HFF-Myc (cell line): ENCODE results near the gene SEPTIN3.
"Not testable (repeated sequence)": the region's sequence is repeated elsewhere in the genome, so short reads cannot be mapped to it uniquely, and the experiment has no call there.

Experiments used
- DNase-seq: peaks from one replicate; pipeline ENCODE4 v3.0.0-alpha.2; 2011; ENCODE audit warnings: low read depth; ENCODE audit errors: extremely low read depth
- H3K4me3 ChIP-seq: replicated peaks from 2 replicates; pipeline ENCODE4 v1.5.1; 2011; ENCODE audit warnings: low read depth, mild to moderate bottlenecking, control low read depth, low read length
- TF ChIP-seq, protein P1 (sequence below): IDR thresholded peaks from 2 replicates; pipeline ENCODE4 v1.5.1; 2012; ENCODE audit warnings: mild to moderate bottlenecking, low read depth, low read length, control low read depth; ENCODE audit errors: missing control alignments

SEPTIN3 gene

DNA sequence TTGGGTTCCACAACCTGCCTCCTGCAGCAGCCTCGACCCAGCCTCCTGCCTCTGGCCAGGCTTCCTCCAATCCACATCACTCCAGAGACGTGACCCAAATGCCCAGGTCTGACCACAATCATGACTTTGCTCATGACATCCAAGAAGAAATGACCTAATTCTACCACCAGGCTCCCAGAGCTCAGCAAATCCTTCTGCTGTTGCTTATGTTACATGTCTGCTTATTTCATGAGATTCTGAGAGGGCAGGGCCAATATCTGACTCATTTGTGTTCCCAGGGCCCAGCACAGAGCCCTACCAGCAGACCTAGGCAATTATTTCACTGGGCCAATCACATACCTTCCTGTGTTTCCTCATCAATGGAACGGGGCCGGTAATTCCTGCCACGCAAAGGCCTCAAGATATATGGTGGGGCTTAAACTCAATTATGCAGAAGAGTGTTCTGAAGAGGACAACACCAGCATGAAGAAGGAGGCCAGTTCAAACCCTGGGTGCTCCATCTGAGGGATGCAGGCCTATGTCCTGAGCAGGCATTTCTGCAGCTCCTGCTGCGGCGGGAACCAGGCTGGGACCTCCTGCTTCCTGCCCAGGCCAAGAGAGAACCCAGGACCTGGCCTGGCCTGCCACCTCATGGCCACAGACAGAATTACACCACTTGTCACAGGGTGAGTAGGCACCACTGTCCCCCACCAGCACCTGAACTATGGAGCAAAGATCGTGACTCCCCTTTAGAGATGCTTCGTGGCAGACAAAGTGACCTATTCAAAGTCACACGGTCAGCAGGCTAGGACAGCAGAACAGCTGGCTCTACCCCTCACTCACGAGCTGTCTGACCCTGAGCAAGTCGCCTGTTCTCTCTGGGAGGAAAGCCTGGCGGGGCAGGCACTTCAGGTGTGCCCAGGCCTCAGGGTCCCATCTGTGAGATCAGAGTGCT lies 28.1 kb upstream of the SEPTIN3 start:
- TF ChIP-seq, protein P1, sequence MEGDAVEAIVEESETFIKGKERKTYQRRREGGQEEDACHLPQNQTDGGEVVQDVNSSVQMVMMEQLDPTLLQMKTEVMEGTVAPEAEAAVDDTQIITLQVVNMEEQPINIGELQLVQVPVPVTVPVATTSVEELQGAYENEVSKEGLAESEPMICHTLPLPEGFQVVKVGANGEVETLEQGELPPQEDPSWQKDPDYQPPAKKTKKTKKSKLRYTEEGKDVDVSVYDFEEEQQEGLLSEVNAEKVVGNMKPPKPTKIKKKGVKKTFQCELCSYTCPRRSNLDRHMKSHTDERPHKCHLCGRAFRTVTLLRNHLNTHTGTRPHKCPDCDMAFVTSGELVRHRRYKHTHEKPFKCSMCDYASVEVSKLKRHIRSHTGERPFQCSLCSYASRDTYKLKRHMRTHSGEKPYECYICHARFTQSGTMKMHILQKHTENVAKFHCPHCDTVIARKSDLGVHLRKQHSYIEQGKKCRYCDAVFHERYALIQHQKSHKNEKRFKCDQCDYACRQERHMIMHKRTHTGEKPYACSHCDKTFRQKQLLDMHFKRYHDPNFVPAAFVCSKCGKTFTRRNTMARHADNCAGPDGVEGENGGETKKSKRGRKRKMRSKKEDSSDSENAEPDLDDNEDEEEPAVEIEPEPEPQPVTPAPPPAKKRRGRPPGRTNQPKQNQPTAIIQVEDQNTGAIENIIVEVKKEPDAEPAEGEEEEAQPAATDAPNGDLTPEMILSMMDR, result peak; percentile 80
- H3K4me3 ChIP-seq, result no peak overlapping the region
- DNase-seq, result no peak

- TF ChIP-seq, protein P1, result no peak
- no peak for DNase-seq
- no peak overlapping the region for H3K4me3 ChIP-seq
Measured at GRCh38 chr22:41943661-41944209, 25.5 kb upstream of the SEPTIN3 start.

- DNase-seq, result peak; percentile 85
- peak within 1 kb of the TSS; percentile 71 for H3K4me3 ChIP-seq
- TF ChIP-seq, protein P1, result no peak
Measured at GRCh38 chr22:41946629-41947423, 22.4 kb upstream of the SEPTIN3 start, which contains the start of gene CENPM. Gene CENPM, minus strand, starts transcription at chr22:41947152. Its CDS starts 76 bp downstream, at chr22:41947076.

GRCh38 chr22:41947424-41948080 lies 21.7 kb upstream of the SEPTIN3 start:
- DNase-seq, result no peak
- peak overlapping the region; percentile 71 for H3K4me3 ChIP-seq
- TF ChIP-seq, protein P1, result no peak

GRCh38 chr22:41948142-41948541 lies 21.1 kb upstream of the SEPTIN3 start:
- H3K4me3 ChIP-seq, result no peak overlapping the region
- DNase-seq, result no peak
- TF ChIP-seq, protein P1, result no peak

- DNase-seq, H3K4me3 ChIP-seq: not testable (repeated sequence)
Measured at GRCh38 chr22:41948928-41949296, 20.3 kb upstream of the SEPTIN3 start.
